ENCODE data around the gene KLRB1.

- TF ChIP-seq CTCF (IDR thresholded peaks at IDR 0.05) (no peak), ZFX (IDR thresholded peaks at IDR 0.05; ENCODE audit: borderline replicate concordance) (no peak)
These were observed 40.3 kb upstream of the KLRB1 start for GRCh38 chr12:9647825-9648700.
